ENCODE measurements around the gene SV2B. TPM values are rescaled to one million over a fixed set of nuclear protein-coding genes. Genes with fewer than 3 reads are reported as not detected.

SV2B gene
- total RNA-seq, 1 experiment from 2014 or later = not detected

DNA sequence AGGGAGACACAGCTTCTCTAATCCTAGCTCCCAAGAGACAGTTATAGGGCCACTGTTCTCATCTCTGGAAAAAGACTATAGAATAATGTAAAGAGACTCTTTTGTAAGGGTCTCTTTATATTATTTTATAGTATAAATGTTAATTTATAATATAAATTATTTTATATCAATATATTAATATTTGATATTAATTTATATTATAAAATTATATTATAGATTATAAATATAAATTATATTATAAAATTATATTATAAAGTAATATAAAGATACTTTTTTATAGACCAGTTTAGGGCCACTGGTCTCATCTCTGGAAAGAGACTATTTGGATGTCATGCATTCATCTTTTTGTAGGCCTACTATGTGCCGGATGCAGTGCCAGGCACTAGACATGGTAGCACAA lies 53.9 kb downstream of the SV2B start:
- Histone ChIP-seq H2BK120ac (ENCODE audit: low read depth, low read length, poor library complexity, severe bottlenecking) (no peak overlapping the region), H3K4ac (ENCODE audit: low read depth, low read length) (no peak overlapping the region), H2AFZ (ENCODE audit: low read length) (no peak overlapping the region), H4K91ac (ENCODE audit: insufficient read length, low read depth, low read length) (no peak overlapping the region), H3K79me2 (ENCODE audit: insufficient read depth, low read length) (no peaks in the 10 kb centered on the region), H4K5ac (ENCODE audit: insufficient read length, low read depth, low read length) (no peak overlapping the region), H3K9me3 (ENCODE audit: control insufficient read depth, low read depth, low read length) (no peaks in the 10 kb centered on the region), H3K79me1 (ENCODE audit: insufficient read depth, low read depth, low read length, poor library complexity, severe bottlenecking) (no peaks in the 10 kb centered on the region), H2AK5ac (ENCODE audit: insufficient read length, low read length) (no peak overlapping the region), H3K9ac (ENCODE audit: extremely low read depth, insufficient read length, low read length) (no peak overlapping the region), H3K27me3 (ENCODE audit: insufficient read depth, low read length) (no peaks in the 10 kb centered on the region), H4K20me1 (ENCODE audit: control insufficient read depth, insufficient read depth, insufficient read length) (no peaks in the 10 kb centered on the region), H3K4me2 (ENCODE audit: insufficient read depth, insufficient read length, low read length) (no peak overlapping the region), H3K14ac (ENCODE audit: insufficient read depth, low read length) (no peak overlapping the region), H3K18ac (ENCODE audit: insufficient read length, low read depth, low read length) (no peak overlapping the region), H2BK12ac (ENCODE audit: insufficient read length, low read depth, low read length) (no peak overlapping the region), H3K56ac (ENCODE audit: insufficient read length, low read depth, low read length) (no peak overlapping the region), H3T11ph (ENCODE audit: low read length) (no peak overlapping the region), H2BK20ac (ENCODE audit: low read depth, low read length, poor library complexity, severe bottlenecking) (no peak overlapping the region), H3K23ac (ENCODE audit: insufficient read length, low read depth, low read length) (no peak overlapping the region), H3K27ac (ENCODE audit: insufficient read length, low read depth, low read length) (no peak overlapping the region), H4K8ac (replicated peaks; ENCODE audit: insufficient read length, low read depth, low read length) (no peak overlapping the region), H2BK15ac (ENCODE audit: low read depth, low read length) (no peak overlapping the region), H2BK5ac (ENCODE audit: insufficient read length, low read length) (no peak overlapping the region), H3K23me2 (ENCODE audit: insufficient read length, low read depth, low read length, poor library complexity, severe bottlenecking) (no peaks in the 10 kb centered on the region), H3K4me1 (ENCODE audit: insufficient read depth, low read length) (no peaks in the 10 kb centered on the region)
- H3K27me3 Mint-ChIP-seq (ENCODE audit: low read depth) = peaks cover 10% of the 10 kb centered on the region
- no peak for DNase-seq
- no peak overlapping the region for H3K4me3 Mint-ChIP-seq
- no peaks in the 10 kb centered on the region for H3K36me3 Mint-ChIP-seq (ENCODE audit: insufficient read depth in 1 of 3, low read depth in 3 of 3)
- peaks cover 7 to 17% of the 10 kb centered on the region in 2 experiments for H3K4me1 Mint-ChIP-seq
- no CpG with 5 or more reads among the region's 1 CpG for WGBS (ENCODE audit: extremely low coverage, insufficient read length, low lambda C conversion rate)
- TF ChIP-seq, protein P1, sequence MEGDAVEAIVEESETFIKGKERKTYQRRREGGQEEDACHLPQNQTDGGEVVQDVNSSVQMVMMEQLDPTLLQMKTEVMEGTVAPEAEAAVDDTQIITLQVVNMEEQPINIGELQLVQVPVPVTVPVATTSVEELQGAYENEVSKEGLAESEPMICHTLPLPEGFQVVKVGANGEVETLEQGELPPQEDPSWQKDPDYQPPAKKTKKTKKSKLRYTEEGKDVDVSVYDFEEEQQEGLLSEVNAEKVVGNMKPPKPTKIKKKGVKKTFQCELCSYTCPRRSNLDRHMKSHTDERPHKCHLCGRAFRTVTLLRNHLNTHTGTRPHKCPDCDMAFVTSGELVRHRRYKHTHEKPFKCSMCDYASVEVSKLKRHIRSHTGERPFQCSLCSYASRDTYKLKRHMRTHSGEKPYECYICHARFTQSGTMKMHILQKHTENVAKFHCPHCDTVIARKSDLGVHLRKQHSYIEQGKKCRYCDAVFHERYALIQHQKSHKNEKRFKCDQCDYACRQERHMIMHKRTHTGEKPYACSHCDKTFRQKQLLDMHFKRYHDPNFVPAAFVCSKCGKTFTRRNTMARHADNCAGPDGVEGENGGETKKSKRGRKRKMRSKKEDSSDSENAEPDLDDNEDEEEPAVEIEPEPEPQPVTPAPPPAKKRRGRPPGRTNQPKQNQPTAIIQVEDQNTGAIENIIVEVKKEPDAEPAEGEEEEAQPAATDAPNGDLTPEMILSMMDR (conservative IDR thresholded peaks at IDR 0.05) = no peak
- H3K9me3 Mint-ChIP-seq = no peaks in the 10 kb centered on the region; a peak in 1 of 5 replicates
- H3K27ac Mint-ChIP-seq = no peak overlapping the region

All from H9 (cell line).